HepG2 (cell line): ENCODE measurements around the gene MACROD2. TPM values are rescaled to one million over a fixed set of nuclear protein-coding genes. Genes with fewer than 3 reads are reported as not detected.

Experiments used
- ATAC-seq: fragments of 200-7000 bp; cut with Tn5 transposase; 3 replicates; pipeline ENCODE4 v1.9.1; 2020; ENCODE audit warnings: mild to moderate bottlenecking, moderate library complexity
- BruUV-seq: library from RNA; stranded (reverse); fragments of 400-500 nt; replicated peaks from 2 replicates; lab custom pipeline; 2021; lab: Mats Ljungman, UMichigan
- CTCF ChIA-PET: fragments of 300-600 bp; formaldehyde crosslinking; extraction: SDS; loops from one replicate; lab custom pipeline; 2021; ENCODE audit warnings: low total read pairs, inconsistent platforms, low intra/inter-chr PET ratio; lab: Yijun Ruan, JAX
- POLR2A ChIA-PET: fragments of 350-600 bp; sonication (Branson Sonifier 250); formaldehyde crosslinking; loops from one replicate; lab custom pipeline; 2020; ENCODE audit warnings: antibody characterized with exemption, inconsistent platforms; lab: Yijun Ruan, JAX
- DNase-seq: peaks from one replicate; pipeline ENCODE4 v3.0.0-alpha.2; 2015; ENCODE audit warnings: low spot score
- FAIRE-seq: peaks from 3 replicates; lab custom pipeline; 2011; peaks lifted over from hg19 to GRCh38; lab: Jason Lieb, UNC
- H2AFZ ChIP-seq: one replicate; pipeline ENCODE4 v1.6.1; 2011; ENCODE audit warnings: low read length, inconsistent platforms
- H3K27ac ChIP-seq: fragments of 300-600 bp; 3 replicates; pipeline ENCODE4 v1.8.0; 2011; ENCODE audit warnings: mixed run types, mild to moderate bottlenecking, mixed read lengths, low read length, inconsistent platforms; ENCODE audit not compliant: insufficient read depth; ENCODE audit errors: extremely low read length
- H3K27me3 ChIP-seq, 2 experiments: fragments of 200-600 bp in 1 of 2; 2 replicates in 1 of 2; 3 replicates in 1 of 2; pipeline versions ENCODE4 v1.6.0 to v1.8.0; 2011; ENCODE audit warnings: low read length in 2 of 2, mild to moderate bottlenecking in 2 of 2, moderate library complexity in 2 of 2, inconsistent platforms in 1 of 2; ENCODE audit not compliant: insufficient read depth in 2 of 2, control insufficient read depth in 1 of 2
- H3K36me3 ChIP-seq, 2 experiments: fragments of 200-600 bp in 1 of 2; replicated peaks in 1 of 2; 2 replicates in 1 of 2; 3 replicates in 1 of 2; pipeline versions ENCODE4 v1.5.1 to v1.8.0; 2011; ENCODE audit warnings: low read length in 2 of 2, inconsistent platforms in 1 of 2; ENCODE audit not compliant: insufficient read depth in 2 of 2, control insufficient read depth in 1 of 2
- H3K4me1 ChIP-seq: 2 replicates; pipeline ENCODE4 v1.5.1; 2012; ENCODE audit warnings: low read length, inconsistent platforms; ENCODE audit not compliant: insufficient read depth
- H3K4me2 ChIP-seq: 2 replicates; pipeline ENCODE4 v1.6.0; 2011; ENCODE audit warnings: low read depth, low read length, inconsistent platforms
- H3K4me3 ChIP-seq, 3 experiments: fragments of 200-600 bp in 1 of 3; sonication (generic), shearing (Covaris generic) in 1 of 3; replicated peaks in 1 of 3; 2 replicates each; pipeline ENCODE4 v1.5.1; 2011 to 2016; ENCODE audit warnings: low read length in 3 of 3, inconsistent platforms in 2 of 3, low read depth in 2 of 3, mild to moderate bottlenecking in 2 of 3, control low read depth in 1 of 3, mixed read lengths in 1 of 3; ENCODE audit not compliant: insufficient read depth in 1 of 3
- H3K79me2 ChIP-seq: one replicate; pipeline ENCODE4 v1.6.1; 2011; ENCODE audit warnings: low read length, inconsistent platforms; ENCODE audit not compliant: insufficient read depth
- H3K9ac ChIP-seq: 2 replicates; pipeline ENCODE4 v1.6.0; 2011; ENCODE audit warnings: mild to moderate bottlenecking, low read depth, low read length, inconsistent platforms; ENCODE audit not compliant: insufficient read depth
- H3K9me3 ChIP-seq: 2 replicates; pipeline ENCODE4 v1.5.1; 2012; ENCODE audit warnings: mild to moderate bottlenecking, low read length
- H4K20me1 ChIP-seq: 2 replicates; pipeline ENCODE4 v1.6.0; 2011; ENCODE audit warnings: inconsistent platforms, mild to moderate bottlenecking, low read length, moderate library complexity; ENCODE audit not compliant: insufficient read depth
- MYNN ChIP-seq: sonication (generic); formaldehyde crosslinking; IDR thresholded peaks from 2 replicates; pipeline ENCODE4 v1.4.0; 2020; ENCODE audit warnings: mild to moderate bottlenecking, low read depth, missing genetic modification reagents
- PLRG1 ChIP-seq: fragments of 450-650 bp; conservative IDR thresholded peaks from 2 replicates; pipeline ENCODE4 v1.6.1; 2016
- SP5 ChIP-seq: IDR thresholded peaks from 2 replicates; pipeline ENCODE4 v1.6.1; 2016; ENCODE audit warnings: low read depth, borderline replicate concordance
- ZNF143 ChIP-seq: sonication (generic); formaldehyde crosslinking; IDR thresholded peaks from 2 replicates; pipeline ENCODE4 v1.4.0; 2020; ENCODE audit warnings: missing genetic modification reagents
- ZNF674 ChIP-seq: sonication (generic); formaldehyde crosslinking; IDR thresholded peaks from 2 replicates; pipeline ENCODE4 v1.5.0; 2020; ENCODE audit warnings: low read depth, mild to moderate bottlenecking, missing genetic modification reagents
- in situ Hi-C: cut with HindIII; loops from 2 replicates; pipeline ENCODE4 v1.10.0; 2017; ENCODE audit warnings: low pct_unique_long_range_greater_than_20kb; ENCODE audit not compliant: extremely low pct_ligation_motif_present
- intact Hi-C: fragments of 100-400 bp; cut with micrococcal nuclease; formaldehyde crosslinking; loops from one replicate; pipeline ENCODE4 v1.10.0; 2022; ENCODE audit not compliant: unreplicated experiment
- polyA plus RNA-seq, 8 experiments: library from polyadenylated mRNA; depleted of rRNA in 3 of 8; stranded (reverse) in 7 of 8; unstranded in 1 of 8; fragments of >200 nt; fragmentation: Illumina TruSeq in 4 of 8; extraction: Trizol in 4 of 8; gene quantifications; 2 replicates each; pipeline versions ENCODE4 v1.2.1 to v1.2.3, GENCODE V29; 2011 to 2016; ENCODE audit warnings: low read depth in 4 of 8, missing spikeins in 1 of 8, mixed read lengths in 1 of 8; ENCODE audit not compliant: insufficient read depth in 1 of 8
- total RNA-seq, 5 experiments: library from RNA; depleted of rRNA; stranded (reverse); fragments of >200 nt; fragmentation: Illumina TruSeq; extraction: Trizol; gene quantifications; 2 replicates each; pipeline ENCODE4 v1.2.3, GENCODE V29; 2016; ENCODE audit warnings: low read depth in 1 of 5
- TF ChIP-seq, protein P1 (sequence below): sonication (generic); formaldehyde crosslinking; IDR thresholded peaks from 2 replicates; pipeline ENCODE4 v1.8.1; 2022; ENCODE audit warnings: low read depth, mild to moderate bottlenecking, missing genetic modification reagents
- TF ChIP-seq, protein P2 (sequence below): IDR thresholded peaks from 2 replicates; pipeline ENCODE4 v1.6.1; 2018; ENCODE audit warnings: missing genetic modification reagents, mild to moderate bottlenecking, missing compliant biosample characterization
- TF ChIP-seq, protein P3 (sequence below): sonication (generic); formaldehyde crosslinking; IDR thresholded peaks from 2 replicates; pipeline ENCODE4 v1.8.1; 2023; ENCODE audit warnings: mild to moderate bottlenecking, inconsistent platforms, moderate library complexity, missing genetic modification reagents, borderline replicate concordance

The MACROD2 gene
- total and polyA plus RNA-seq, 2 of the 13 experiments (the other 11 are each of a cell fraction or from before 2014, with no cell fraction given) = 0.13 to 0.51 TPM

DNA sequence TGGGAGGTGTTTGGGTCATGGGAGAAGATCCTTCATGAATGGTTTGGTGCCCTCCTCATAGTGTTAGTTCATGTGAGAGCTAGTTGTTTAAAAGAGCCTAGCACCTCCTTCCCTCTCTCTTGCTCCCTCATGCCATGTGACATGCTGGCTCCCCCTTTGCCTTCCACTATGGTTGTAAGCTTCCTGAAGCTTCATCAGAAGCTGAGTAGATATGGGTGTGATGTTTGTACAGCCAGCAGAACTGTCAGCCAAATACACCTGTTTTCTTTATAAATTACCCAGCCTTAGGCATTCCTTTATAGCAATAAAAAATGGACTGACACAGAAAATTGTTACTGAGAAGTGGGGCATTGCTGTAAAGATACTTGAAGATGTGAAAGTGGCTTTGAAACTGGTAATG is 1073.2 kb downstream of the MACROD2 start:
- Histone ChIP-seq H3K27me3 (no peaks in the 10 kb centered on the region), H3K4me1 (peaks cover under 1% of the 10 kb centered on the region; the same call in 1 of the 2 replicates), H4K20me1 (no peaks in the 10 kb centered on the region), H2AFZ (no peak overlapping the region), H3K79me2 (no peaks in the 10 kb centered on the region), H3K4me2 (no peak overlapping the region), H3K9me3 (no peaks in the 10 kb centered on the region), H3K4me3 (no peak overlapping the region), H3K27ac (no peak overlapping the region), H3K9ac (no peak overlapping the region), H3K36me3 (no peaks in the 10 kb centered on the region)
- in situ Hi-C loops = no loop called here
- DNase-seq (no peak), ATAC-seq (no peak), FAIRE-seq (no peak)
- POLR2A ChIA-PET = no interaction called here
- no TSS peak for BruUV-seq
- CTCF ChIA-PET = no interaction called here
- intact Hi-C loops = loop anchor here (10.0 kb wide), 1 partner anchor 734 kb away; the partner anchor contains the start of gene FLRT3
- no peak for TF ChIP-seq MYNN (CRISPR knock-in tag)
- TF ChIP-seq, protein P1, sequence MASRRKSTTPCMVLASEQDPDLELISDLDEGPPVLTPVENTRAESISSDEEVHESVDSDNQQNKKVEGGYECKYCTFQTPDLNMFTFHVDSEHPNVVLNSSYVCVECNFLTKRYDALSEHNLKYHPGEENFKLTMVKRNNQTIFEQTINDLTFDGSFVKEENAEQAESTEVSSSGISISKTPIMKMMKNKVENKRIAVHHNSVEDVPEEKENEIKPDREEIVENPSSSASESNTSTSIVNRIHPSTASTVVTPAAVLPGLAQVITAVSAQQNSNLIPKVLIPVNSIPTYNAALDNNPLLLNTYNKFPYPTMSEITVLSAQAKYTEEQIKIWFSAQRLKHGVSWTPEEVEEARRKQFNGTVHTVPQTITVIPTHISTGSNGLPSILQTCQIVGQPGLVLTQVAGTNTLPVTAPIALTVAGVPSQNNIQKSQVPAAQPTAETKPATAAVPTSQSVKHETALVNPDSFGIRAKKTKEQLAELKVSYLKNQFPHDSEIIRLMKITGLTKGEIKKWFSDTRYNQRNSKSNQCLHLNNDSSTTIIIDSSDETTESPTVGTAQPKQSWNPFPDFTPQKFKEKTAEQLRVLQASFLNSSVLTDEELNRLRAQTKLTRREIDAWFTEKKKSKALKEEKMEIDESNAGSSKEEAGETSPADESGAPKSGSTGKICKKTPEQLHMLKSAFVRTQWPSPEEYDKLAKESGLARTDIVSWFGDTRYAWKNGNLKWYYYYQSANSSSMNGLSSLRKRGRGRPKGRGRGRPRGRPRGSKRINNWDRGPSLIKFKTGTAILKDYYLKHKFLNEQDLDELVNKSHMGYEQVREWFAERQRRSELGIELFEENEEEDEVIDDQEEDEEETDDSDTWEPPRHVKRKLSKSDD (CRISPR knock-in tag) = no peak
- no peak for TF ChIP-seq PLRG1
- TF ChIP-seq, protein P2, sequence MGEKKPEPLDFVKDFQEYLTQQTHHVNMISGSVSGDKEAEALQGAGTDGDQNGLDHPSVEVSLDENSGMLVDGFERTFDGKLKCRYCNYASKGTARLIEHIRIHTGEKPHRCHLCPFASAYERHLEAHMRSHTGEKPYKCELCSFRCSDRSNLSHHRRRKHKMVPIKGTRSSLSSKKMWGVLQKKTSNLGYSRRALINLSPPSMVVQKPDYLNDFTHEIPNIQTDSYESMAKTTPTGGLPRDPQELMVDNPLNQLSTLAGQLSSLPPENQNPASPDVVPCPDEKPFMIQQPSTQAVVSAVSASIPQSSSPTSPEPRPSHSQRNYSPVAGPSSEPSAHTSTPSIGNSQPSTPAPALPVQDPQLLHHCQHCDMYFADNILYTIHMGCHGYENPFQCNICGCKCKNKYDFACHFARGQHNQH = no peak
- TF ChIP-seq, protein P3, sequence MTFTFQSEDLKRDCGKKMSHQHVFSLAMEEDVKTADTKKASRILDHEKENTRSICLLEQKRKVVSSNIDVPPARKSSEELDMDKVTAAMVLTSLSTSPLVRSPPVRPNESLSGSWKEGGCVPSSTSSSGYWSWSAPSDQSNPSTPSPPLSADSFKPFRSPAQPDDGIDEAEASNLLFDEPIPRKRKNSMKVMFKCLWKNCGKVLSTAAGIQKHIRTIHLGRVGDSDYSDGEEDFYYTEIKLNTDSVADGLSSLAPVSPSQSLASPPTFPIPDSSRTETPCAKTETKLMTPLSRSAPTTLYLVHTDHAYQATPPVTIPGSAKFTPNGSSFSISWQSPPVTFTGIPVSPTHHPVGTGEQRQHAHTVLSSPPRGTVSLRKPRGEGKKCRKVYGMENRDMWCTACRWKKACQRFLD (CRISPR knock-in tag) = no peak
- no peak for TF ChIP-seq ZNF143 (CRISPR knock-in tag)
- 0 out of 2 replicates have a peak, but pooled peaks have one; percentile 5 for TF ChIP-seq SP5 (CRISPR knock-in tag)
- no peak for TF ChIP-seq ZNF674 (CRISPR knock-in tag)
